HG03520 (cell line): Measurements from ENCODE around the gene CALHM6.

Experiments used
- ATAC-seq: cut with Tn5 transposase; IDR thresholded peaks from one replicate; pipeline ENCODE4 v1.9.1; 2021; ENCODE audit warnings: mild to moderate bottlenecking, moderate library complexity; ENCODE audit not compliant: unreplicated experiment

CALHM6 gene

GRCh38 chr6:116444575-116444974 lies 16.6 kb upstream of the CALHM6 start:
- ATAC-seq, result no peak

DNA sequence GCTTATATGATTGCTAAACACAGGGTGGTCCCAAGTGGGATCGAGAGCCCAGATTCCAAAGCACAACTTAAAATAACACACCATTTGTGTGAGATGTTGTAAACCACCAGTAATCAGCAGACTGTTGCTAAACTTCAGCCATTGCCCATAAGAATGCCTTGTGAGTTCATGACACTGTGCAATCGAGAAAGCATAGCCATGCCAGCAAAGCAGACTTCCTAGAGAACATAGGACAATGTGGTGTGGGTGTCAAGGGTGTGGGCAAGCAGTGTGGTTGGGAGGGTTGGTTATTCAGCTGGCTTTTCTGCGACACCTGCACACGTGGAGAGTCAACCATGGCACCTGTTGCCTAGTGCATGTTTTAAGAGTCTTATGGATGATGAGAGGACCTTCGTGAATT lies 16.1 kb upstream of the CALHM6 start:
- ATAC-seq, result no peak

DNA sequence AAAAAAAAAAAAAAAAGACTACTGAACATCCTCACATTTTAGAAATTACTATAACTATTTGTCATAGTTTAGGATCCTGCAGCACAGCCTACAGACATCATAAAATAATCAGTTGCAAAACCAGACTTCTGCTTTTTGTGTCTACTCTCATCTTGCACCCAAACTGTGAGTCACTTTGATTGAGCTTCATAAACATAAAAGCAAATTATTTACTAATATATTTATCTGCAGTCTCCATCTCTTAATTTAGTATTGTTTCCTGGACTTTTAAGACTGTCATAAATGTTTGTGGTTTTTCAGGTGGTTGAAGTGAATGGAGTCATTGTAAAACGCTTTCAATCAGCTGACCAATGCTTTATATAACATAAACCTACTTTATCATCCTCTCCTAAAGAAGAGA lies 14.8 kb upstream of the CALHM6 start:
- no peak for ATAC-seq

DNA sequence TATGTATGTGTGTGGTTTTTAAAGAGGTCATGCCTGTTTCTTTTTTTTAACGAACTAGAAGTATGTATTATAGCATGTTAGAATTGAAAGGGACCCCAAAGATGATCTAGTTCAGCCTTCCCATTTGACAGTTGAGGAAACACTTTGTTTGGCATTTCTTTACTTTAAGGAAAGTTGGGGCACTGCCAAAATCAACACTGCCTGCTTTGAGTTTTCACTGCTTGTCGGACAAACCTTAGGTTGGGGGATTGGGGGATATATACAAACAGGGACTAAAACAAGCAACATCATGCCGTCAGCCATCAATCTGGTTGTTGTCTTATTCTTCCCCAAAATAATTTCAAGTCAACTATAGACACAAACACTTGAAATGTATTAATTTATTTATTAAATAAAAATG lies 14.1 kb upstream of the CALHM6 start:
- no peak for ATAC-seq

DNA sequence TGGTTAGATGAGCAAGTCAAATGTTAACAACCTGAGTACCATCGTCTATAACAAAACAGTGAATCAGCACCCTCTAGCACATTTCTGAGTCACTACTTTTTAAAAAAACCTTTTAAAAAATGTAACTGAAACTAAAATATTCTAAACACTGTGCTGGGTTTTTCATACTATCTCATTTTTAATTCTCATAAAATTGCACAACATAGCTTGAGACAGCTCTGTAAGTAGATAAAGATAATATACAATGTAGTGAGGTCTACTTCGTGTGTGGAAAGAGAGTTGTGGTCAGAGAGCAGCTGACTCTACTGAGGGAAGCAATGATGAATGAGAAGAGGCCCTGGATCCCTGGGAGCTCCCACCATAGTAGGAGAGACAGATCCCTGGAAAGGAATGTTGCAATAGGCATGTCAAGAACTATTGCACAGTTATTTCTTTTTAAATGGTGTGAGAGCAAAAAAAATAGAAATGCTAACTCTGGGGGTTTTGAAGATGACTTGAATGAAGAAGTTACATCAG lies 13.6 kb upstream of the CALHM6 start:
- no peak for ATAC-seq

DNA sequence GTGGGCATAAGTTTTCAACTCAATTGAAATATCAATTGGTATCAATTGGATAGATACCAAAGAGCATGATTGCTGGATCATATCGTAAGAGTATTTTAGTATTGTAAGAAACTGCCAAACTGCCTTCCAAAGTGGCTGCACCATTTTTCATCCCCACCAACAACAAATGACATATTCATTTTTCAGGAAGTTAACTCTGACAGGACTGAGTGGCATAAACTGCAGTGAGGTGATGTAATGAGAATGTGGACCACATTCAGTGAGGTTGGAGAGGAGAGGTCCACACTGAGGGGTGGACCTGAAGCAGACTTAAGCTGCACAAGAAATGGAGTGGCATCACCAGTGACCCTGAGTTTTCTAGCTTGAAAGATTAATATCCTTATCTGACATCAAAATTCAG lies 11.6 kb upstream of the CALHM6 start:
- no peak for ATAC-seq

DNA sequence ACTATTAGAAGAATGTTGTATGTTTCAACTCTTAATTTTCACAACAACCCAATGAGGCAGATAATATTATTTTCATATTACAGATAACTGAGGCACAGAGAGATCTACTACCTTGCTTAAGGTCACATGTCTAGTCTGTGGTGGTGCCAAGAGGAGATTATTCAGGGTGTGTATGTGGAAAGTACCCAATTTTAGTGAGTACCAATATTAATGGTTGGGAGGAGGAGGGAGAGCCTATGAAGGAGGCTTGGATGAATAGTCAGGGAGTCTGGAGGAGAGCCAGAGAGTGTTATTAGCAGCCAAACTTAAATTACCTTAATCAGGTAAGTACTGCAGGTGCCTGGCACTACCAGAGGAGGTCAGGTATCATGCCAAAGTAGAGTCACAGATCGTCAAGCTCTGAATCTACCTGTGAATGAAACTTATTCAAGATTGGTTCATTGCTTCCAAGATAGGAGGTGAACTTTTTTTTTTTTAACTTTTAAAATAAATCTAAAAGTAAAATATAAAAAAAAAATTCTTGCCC lies 10.9 kb upstream of the CALHM6 start:
- ATAC-seq, result no peak

GRCh38 chr6:116450769-116451740 lies 10.1 kb upstream of the CALHM6 start:
- peak; percentile 80 for ATAC-seq

DNA sequence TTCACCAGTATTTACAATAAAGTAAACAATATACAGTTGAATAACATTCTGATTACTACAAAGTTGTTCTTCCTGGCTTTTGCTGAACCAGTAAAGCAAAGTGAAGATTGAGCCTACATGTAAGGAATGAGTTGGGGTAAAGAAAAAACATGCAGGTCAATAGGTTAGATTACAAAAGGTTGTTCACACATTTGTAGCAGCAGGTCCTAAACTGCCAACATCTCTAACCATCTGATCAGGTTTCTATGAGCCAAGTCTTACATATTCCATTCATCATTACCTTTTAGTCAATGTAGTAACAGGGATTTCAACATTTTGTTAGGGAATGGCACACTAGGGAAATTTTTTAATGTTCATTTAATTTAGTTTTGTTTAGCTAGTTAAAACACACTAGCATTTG lies 9.3 kb upstream of the CALHM6 start:
- ATAC-seq, result no peak

DNA sequence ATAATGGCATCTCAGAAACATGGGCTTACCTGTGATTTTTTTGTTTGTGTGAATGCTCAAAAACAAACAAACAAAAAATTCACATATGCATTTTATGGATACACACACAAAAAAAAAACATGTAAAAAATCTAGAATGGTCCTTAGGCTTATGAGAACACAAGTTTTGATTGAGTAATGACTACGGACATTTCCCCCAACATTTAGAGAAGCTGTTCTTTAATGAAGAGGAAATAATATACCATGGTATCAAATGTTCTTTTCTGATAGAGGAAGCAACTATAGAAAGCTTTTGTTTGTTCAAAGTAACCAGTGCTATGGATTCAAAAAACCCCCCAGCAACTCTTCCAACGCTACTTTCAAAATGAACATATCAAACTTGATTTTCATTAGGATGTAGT lies 8.6 kb upstream of the CALHM6 start:
- no peak for ATAC-seq

GRCh38 chr6:116456106-116456505 lies 5.1 kb upstream of the CALHM6 start:
- no peak for ATAC-seq

GRCh38 chr6:116456927-116457326 lies 4.2 kb upstream of the CALHM6 start:
- no peak for ATAC-seq

- no peak for ATAC-seq
Observed at GRCh38 chr6:116458264-116458663, 2.9 kb upstream of the CALHM6 start.

DNA sequence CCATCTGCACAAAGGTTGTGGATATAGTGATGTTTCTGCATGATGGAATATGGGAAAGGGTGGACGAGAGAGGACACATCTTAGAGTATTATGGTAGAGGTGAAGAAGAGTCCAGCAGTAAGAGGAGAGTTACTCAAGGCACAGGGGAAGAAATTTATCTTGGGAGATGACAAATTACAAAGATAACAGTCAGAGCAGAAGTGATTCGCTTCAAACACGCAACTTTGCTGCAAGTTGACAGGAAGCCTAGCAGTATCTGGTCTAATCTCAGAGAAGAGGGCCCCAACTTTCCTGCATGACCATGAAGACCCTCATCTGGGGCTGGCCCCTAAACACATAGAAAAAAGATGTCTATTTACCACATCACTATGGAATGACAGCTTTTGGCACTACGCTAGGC lies 1.2 kb upstream of the CALHM6 start:
- no peak for ATAC-seq

DNA sequence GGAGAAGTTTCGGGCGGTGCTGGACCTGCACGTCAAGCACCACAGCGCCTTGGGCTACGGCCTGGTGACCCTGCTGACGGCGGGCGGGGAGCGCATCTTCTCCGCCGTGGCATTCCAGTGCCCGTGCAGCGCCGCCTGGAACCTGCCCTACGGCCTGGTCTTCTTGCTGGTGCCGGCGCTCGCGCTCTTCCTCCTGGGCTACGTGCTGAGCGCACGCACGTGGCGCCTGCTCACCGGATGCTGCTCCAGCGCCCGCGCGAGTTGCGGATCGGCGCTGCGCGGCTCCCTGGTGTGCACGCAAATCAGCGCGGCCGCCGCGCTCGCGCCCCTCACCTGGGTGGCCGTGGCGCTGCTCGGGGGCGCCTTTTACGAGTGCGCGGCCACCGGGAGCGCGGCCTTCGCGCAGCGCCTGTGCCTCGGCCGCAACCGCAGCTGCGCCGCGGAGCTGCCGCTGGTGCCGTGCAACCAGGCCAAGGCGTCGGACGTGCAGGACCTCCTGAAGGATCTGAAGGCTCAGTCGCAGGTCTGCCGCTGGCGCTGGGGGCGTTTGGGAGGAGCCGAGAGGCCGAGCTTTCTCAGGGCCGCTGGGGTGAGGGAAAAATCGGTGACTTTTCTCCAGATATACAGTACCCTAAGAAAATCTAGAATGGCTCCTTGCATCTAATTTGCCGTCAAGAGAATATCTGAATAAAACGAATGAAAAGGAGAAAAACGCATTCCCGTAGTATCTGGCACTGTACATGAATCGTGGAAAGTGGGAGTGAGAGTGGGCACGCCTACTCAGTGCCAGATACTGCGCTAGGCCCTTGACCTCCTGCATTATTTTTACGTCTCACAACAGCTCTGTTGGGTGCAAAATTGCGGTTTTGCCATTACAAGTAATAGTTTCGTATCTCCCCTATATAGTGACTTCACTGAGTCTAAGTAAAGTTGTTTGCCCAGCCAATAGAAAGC lies 1.0 kb downstream of the CALHM6 start:
- peak; percentile 83 for ATAC-seq

- no peak for ATAC-seq
Observed at GRCh38 chr6:116463301-116463700, 2.1 kb downstream of the CALHM6 start.

DNA sequence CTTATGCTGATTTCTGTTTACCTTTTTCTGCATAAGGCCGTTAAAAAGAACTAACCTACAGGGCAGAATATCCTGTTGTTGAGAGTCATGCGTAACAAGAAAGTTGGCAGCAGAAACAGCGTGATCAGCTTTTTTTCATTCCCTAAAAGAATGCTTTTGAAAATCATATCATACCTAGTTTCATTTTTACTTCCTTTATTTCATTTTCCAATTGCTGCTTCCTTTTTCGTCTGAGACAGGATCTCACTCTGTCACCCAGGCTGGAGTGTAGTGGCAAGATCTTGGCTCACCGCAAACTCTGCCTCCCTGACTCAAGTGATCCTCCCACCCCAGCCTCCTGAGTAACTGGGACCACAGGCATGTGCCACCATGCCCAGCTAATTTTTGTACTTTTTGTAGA lies 4.1 kb downstream of the CALHM6 start:
- no peak for ATAC-seq

GRCh38 chr6:116467096-116467495 lies 5.9 kb downstream of the CALHM6 start:
- no peak for ATAC-seq

GRCh38 chr6:116467514-116467913 lies 6.3 kb downstream of the CALHM6 start:
- no peak for ATAC-seq

- ATAC-seq, result no peak
Observed at GRCh38 chr6:116468293-116468692, 7.1 kb downstream of the CALHM6 start.

DNA sequence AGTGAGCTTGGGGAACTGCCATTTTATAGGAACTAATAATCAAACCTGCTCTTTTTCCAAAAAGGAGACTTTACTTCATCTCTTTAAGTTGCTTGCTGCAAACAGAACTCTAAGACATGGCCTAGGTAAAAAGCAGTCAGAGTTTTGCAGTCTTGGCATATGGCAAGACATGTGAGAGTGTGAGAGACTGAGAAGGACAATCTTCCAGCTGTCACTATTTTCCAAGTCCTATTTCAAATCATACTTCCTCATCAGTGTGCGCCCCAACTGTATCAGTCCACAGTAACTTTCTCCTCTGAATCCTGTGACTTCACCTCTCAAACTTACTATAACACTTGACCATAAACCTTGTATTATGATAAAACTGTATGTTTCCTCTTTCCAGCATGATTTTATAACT lies 10.4 kb downstream of the CALHM6 start:
- ATAC-seq, result no peak
